Measurements from ENCODE around the gene CREBBP. TPM values are rescaled to one million over a fixed set of nuclear protein-coding genes. Genes with fewer than 3 reads are reported as not detected.

Gene CREBBP
- total RNA-seq, 1 donor: 26.6 TPM

DNA sequence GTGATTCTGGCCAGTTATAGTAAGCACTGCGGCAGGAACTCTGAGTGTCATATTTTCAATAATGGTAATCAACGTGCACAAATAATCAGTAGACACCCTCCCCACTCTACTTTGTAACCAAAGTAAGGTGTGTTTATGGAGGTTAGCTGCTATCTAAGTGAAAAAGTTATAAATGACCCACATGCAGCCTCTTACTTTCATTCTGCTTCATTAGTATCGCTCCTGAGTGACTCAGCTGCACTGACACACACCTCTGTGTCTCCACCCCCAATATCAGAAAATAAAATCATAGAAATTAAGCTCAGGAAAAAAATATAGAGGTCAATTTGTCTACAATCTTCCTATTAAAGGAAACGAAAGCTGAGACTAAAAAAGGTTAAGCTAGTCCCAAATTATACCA, 99.1 kb downstream of the CREBBP start:
- no peak overlapping the region for H3K4me3 ChIP-seq (ENCODE audit: low read depth, low read length)
- no peak for DNase-seq (ENCODE audit: low read depth)
- TF ChIP-seq, protein P1, sequence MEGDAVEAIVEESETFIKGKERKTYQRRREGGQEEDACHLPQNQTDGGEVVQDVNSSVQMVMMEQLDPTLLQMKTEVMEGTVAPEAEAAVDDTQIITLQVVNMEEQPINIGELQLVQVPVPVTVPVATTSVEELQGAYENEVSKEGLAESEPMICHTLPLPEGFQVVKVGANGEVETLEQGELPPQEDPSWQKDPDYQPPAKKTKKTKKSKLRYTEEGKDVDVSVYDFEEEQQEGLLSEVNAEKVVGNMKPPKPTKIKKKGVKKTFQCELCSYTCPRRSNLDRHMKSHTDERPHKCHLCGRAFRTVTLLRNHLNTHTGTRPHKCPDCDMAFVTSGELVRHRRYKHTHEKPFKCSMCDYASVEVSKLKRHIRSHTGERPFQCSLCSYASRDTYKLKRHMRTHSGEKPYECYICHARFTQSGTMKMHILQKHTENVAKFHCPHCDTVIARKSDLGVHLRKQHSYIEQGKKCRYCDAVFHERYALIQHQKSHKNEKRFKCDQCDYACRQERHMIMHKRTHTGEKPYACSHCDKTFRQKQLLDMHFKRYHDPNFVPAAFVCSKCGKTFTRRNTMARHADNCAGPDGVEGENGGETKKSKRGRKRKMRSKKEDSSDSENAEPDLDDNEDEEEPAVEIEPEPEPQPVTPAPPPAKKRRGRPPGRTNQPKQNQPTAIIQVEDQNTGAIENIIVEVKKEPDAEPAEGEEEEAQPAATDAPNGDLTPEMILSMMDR (IDR thresholded peaks at IDR 0.05; ENCODE audit: insufficient read depth, low read length): no peak

DNA sequence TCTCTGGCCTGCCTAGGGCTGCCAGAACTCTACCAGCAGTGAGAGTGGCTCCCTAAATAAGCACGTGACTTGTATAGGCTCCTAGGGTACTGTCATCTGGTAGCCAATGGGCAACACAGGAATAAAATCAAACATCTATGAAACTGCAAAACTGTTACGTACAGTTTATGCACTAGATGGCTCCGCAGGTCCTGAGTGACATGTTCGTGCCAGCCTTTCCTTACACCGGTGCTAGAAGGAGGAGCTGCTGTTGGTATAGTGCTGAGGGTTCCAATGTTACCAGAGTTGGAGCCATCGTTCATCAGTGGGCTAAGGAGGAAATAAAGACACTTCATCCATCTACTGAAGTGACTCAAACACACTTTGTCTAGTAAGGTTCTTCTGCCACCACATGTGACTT, 99.9 kb downstream of the CREBBP start:
- no peak overlapping the region for H3K4me3 ChIP-seq (ENCODE audit: low read depth, low read length)
- peak; percentile 15 for DNase-seq (ENCODE audit: low read depth)
- TF ChIP-seq, protein P1 (IDR thresholded peaks at IDR 0.05; ENCODE audit: insufficient read depth, low read length): no peak

DNA sequence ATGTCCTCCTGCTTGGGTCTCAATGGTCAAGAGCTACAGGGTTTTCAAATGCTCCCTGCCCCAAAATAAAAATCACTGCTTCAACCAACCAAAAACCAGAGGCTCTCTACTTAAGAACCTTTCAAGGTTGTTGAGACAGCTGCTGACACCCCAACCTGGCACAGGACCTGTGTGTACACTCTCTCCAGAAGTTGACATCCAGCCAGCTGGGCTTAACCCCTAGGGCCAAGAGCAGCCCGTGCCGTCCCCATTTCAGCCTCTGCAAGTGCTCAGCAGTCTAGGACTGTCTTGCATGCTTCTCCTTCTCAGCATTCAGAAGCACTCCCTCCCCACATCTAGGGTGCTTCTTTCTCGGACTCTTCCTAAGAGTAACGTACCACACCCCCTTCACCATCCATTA, 104.2 kb downstream of the CREBBP start:
- no peak for DNase-seq (ENCODE audit: low read depth)
- TF ChIP-seq, protein P1 (IDR thresholded peaks at IDR 0.05; ENCODE audit: insufficient read depth, low read length): no peak

DNA sequence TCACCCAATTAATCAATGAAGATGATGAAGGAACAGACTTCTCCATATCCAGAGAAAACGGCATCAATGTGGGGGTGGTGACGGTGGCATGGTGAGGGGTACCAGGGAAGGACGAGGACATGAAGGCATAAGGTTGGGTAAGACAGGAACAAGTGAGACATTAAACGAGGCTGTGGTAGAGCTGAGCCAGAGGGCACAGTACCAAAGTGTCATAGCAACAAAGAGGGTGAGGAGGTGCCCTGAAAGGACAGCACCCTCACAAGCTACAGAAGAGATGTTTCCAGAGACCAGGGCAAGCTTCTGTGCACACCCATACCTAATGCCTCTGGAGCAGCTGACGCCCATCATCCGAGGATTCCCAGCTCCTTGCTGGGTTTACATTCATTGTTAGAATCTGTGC, 105.7 kb downstream of the CREBBP start:
- TF ChIP-seq, protein P1 (IDR thresholded peaks at IDR 0.05; ENCODE audit: insufficient read depth, low read length): no peak
- DNase-seq (ENCODE audit: low read depth): no peak
- no peak overlapping the region for H3K4me3 ChIP-seq (ENCODE audit: low read depth, low read length)

More for the DNA sequence above, 104.2 kb downstream of the CREBBP start:
- H3K4me3 ChIP-seq (ENCODE audit: low read depth, low read length): no peak overlapping the region

DNA sequence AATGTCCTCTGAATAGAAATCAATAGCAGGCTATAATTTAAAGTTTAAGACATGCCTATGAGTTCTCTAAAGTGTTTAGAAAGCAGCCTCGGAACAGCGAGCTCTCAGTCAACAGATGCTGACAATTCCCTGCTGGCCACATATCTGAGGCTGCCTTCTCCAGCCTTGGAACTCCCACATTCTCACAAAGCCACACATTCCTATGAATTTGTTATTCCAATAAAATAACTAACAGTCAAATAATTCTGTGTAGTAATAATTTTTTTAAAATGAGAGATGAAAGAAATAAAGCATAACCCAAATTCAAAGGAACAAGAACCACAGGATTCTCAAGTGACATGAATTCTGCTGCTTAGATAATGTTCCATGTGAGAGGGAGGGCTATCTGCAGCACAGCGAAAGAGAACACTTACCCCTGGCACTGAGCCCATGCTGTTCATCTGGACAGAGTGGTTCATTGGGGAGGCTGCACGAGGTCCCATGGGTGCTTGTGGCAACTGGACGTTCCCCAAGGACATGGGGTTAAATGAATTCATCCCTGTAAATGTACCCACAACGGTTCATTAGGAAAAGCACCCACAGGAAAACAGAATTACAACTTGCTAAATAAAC, 106.3 kb downstream of the CREBBP start:
- TF ChIP-seq, protein P1 (IDR thresholded peaks at IDR 0.05; ENCODE audit: insufficient read depth, low read length): no peak
- peak; percentile 48 for DNase-seq (ENCODE audit: low read depth)
- H3K4me3 ChIP-seq (ENCODE audit: low read depth, low read length): no peak overlapping the region

DNA sequence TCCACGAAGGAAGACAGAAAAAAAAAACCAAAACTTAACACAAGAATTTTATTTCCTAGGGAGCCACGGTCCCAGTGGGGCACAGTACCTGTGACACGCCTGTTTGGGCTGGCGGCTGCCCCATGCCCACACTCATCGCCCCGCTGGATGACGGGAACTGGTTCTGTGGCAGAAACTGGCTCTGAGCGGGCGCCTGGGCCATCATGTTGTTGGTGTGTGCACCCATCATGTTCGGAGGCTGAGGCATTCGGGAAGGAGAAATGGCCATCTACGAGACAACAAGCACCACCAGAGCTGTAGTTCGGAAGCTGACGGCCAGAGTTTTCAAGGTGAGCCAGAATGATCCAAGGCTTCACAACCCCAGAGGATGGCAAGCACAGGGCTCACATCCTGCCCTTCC, 106.8 kb downstream of the CREBBP start:
- TF ChIP-seq, protein P1 (IDR thresholded peaks at IDR 0.05; ENCODE audit: insufficient read depth, low read length): no peak
- DNase-seq (ENCODE audit: low read depth): no peak
- H3K4me3 ChIP-seq (ENCODE audit: low read depth, low read length): no peak overlapping the region

DNA sequence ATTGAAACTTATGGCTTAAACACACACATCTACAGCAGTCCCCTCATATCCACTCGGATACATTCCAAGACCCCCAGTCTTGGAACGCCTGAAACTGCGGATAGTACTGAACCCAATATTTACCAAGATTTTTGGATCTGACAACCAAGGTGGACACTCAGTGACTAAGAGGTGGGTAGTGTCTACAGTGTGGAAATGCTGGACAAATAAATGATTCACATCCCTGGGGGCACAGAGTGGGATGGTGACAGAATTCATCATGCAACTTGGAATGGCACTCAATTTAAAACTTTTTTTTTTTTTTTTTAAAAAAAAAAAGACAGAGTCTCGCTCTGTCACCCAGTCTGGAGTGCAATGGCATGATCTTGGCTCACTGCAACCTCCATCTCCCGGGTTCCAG, 109.0 kb downstream of the CREBBP start:
- DNase-seq (ENCODE audit: low read depth): no peak
- TF ChIP-seq, protein P1 (IDR thresholded peaks at IDR 0.05; ENCODE audit: insufficient read depth, low read length): no peak
- no peak overlapping the region for H3K4me3 ChIP-seq (ENCODE audit: low read depth, low read length)
